Lower leg skin (tissue), 3 donors: Measurements from ENCODE around the gene CEP250.

Experiments
- POLR2A ChIP-seq, 2 donors: fragments of 450-650 bp; IDR thresholded peaks; one replicate each; pipeline ENCODE4 v1.6.1; 2016 to 2017; ENCODE audit warnings: antibody characterized with exemption in 2 of 2, mild to moderate bottlenecking in 1 of 2, moderate library complexity in 1 of 2
- TF ChIP-seq, protein P1 (sequence below), 3 donors: fragments of 450-650 bp; IDR thresholded peaks; one replicate each; pipeline ENCODE4 v1.5.1; 2016; ENCODE audit warnings: antibody characterized with exemption in 3 of 3, mild to moderate bottlenecking in 3 of 3, moderate library complexity in 2 of 3

DNA sequence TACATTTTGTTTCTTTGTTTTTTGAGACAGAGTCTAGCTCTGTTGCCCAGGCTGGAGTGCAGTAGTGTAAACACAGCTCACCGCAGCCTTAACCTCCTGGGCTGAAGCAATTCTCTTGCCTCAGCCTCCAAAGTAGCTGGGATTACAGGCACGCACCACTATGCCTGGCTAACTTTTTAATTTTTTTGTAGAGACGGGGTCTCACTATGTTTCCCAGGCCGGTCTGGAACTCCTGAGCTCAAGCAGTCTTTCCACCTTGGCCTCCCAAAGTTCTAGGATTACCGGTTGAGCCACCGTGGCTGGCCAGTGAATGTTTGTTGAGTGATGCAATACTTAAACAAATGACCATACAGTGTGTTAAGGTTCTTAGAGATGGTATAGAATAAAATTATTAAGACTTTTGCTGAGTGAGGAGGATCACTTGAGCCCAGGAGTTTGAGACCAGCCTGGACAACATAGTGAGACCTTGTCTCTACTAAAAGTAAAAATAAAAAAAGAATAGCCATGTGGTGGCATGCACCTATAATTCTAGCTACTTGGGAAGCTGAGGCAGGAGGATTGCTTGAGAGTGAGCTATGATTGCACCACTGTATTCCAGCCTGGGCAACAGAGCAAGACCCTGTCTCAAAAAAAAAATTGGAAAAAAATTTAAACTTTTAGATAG, 13.4 kb downstream of the CEP250 start:
- TF ChIP-seq, protein P1, sequence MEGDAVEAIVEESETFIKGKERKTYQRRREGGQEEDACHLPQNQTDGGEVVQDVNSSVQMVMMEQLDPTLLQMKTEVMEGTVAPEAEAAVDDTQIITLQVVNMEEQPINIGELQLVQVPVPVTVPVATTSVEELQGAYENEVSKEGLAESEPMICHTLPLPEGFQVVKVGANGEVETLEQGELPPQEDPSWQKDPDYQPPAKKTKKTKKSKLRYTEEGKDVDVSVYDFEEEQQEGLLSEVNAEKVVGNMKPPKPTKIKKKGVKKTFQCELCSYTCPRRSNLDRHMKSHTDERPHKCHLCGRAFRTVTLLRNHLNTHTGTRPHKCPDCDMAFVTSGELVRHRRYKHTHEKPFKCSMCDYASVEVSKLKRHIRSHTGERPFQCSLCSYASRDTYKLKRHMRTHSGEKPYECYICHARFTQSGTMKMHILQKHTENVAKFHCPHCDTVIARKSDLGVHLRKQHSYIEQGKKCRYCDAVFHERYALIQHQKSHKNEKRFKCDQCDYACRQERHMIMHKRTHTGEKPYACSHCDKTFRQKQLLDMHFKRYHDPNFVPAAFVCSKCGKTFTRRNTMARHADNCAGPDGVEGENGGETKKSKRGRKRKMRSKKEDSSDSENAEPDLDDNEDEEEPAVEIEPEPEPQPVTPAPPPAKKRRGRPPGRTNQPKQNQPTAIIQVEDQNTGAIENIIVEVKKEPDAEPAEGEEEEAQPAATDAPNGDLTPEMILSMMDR (IDR thresholded peaks at IDR 0.05) = no peak
- TF ChIP-seq POLR2A (IDR thresholded peaks at IDR 0.05) = no peak
